ENCODE results near the gene PEX26.

DNA sequence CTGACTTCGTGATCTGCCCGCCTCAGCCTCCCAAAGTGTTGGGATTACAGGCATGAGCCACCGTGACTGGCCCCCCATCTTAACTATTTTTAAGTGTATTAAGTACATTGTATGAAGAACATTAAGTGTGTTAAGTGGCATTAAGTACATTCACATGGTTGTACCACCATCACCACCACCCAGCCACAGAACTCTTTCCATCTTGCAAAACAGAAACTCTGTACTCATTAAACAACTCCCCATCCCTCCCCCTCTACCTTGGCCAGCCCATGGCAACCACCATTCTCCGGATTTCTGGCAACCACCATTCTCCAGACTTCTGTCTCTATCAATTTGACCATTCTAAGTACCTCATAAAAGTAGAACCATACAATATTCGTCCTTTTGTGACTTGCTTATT, 17.8 kb upstream of the PEX26 start:
- no peak for TF ChIP-seq CTCF (conservative IDR thresholded peaks at IDR 0.05; ENCODE audit: low read length)
- TF ChIP-seq EZH2phosphoT487 (IDR thresholded peaks at IDR 0.05; ENCODE audit: borderline replicate concordance, low read depth, low read length): no peak
